Stomach (tissue), 9 donors: ENCODE data around the gene CSAD. TPM values are rescaled to one million over a fixed set of nuclear protein-coding genes. Genes with fewer than 3 reads are reported as not detected.

Source experiments
- DNase-seq, 2 donors: peaks; one replicate each; pipeline versions ENCODE4 v3.0.0 to v3.0.0-alpha.2; 2013 to 2019
- H3K27ac ChIP-seq, 5 donors: fragments of 200-600 bp in 4 of 5; sonication (generic) in 4 of 5; one replicate each; pipeline ENCODE4 v1.5.1; 2013 to 2019; ENCODE audit warnings: mild to moderate bottlenecking in 1 of 5, moderate library complexity in 1 of 5
- H3K27me3 ChIP-seq, 3 donors: fragments of 200-600 bp; sonication (generic); one replicate each; pipeline ENCODE4 v1.5.1; 2017 to 2019; ENCODE audit warnings: mixed run types in 1 of 3
- H3K36me3 ChIP-seq, 4 donors: fragments of 200-600 bp; sonication (generic); 1 replicate in 3 of 4; 2 replicates in 1 of 4; pipeline ENCODE4 v1.5.1; 2016 to 2019
- H3K4me1 ChIP-seq, 4 donors: fragments of 200-600 bp; sonication (generic); one replicate each; pipeline ENCODE4 v1.5.1; 2016 to 2019
- H3K4me3 ChIP-seq, 4 donors: fragments of 200-600 bp; sonication (generic) in 3 of 4; one replicate each; pipeline ENCODE4 v1.5.1; 2016 to 2019; ENCODE audit warnings: mild to moderate bottlenecking in 1 of 4
- H3K9me3 ChIP-seq, 4 donors: fragments of 200-600 bp; sonication (generic); one replicate each; pipeline ENCODE4 v1.5.1; 2016 to 2019
- EP300 ChIP-seq: sonication (generic); formaldehyde crosslinking; IDR thresholded peaks from one replicate; pipeline ENCODE4 v1.6.1; 2017; ENCODE audit warnings: antibody characterized with exemption
- POLR2A ChIP-seq, 4 donors: fragments of 450-650 bp; IDR thresholded peaks; one replicate each; pipeline ENCODE4 v1.6.1; 2016; ENCODE audit warnings: antibody characterized with exemption in 4 of 4, control low read depth in 2 of 4, mild to moderate bottlenecking in 1 of 4, moderate library complexity in 1 of 4
- POLR2AphosphoS5 ChIP-seq, 3 donors: sonication (generic); formaldehyde crosslinking; IDR thresholded peaks; one replicate each; pipeline ENCODE4 v1.6.1; 2016; ENCODE audit warnings: antibody characterized with exemption in 3 of 3
- WGBS, 5 donors: extraction: QIAGEN DNeasy Blood & Tissue Kit in 3 of 5; methylation state at CpG; one replicate each; pipeline versions ENCODE4 v1.1.5 to v1.1.7; 2013 to 2018; 5-methylcytosine and 5-hydroxymethylcytosine counted together
- intact Hi-C: fragments of 100-400 bp; cut with DNase I; formaldehyde crosslinking; loops from one replicate; pipeline ENCODE4 v1.15.1; 2023; ENCODE audit warnings: low total_unique reads
- polyA plus RNA-seq, 3 donors: library from polyadenylated mRNA; stranded (reverse); fragments of 200-250 nt; gene quantifications; one replicate each; pipeline ENCODE4 v1.2.3, GENCODE V29; 2013
- total RNA-seq, 5 donors: library from RNA; depleted of rRNA; stranded (reverse); fragments of >200 nt; gene quantifications; one replicate each; pipeline versions ENCODE4 v1.1.0 to v1.2.3, GENCODE V29; 2014 to 2016
- TF ChIP-seq, protein P1 (sequence below), 7 experiments: fragments of 450-650 bp in 4 of 7; fragments of 200-600 bp in 3 of 7; sonication (generic) in 3 of 7; IDR thresholded peaks; one replicate each; pipeline ENCODE4 v1.5.1; 2016 to 2019; ENCODE audit warnings: antibody characterized with exemption in 7 of 7, control low read depth in 2 of 7, mild to moderate bottlenecking in 1 of 7
- donor health status: healthy with polysubstance abuse.
- donor health status: Bipolar disorder and iron deficiency.
- donor health status: healthy.

CSAD gene
- total and polyA plus RNA-seq, 8 donors = 4.6 to 334 (median 35.5) TPM

DNA sequence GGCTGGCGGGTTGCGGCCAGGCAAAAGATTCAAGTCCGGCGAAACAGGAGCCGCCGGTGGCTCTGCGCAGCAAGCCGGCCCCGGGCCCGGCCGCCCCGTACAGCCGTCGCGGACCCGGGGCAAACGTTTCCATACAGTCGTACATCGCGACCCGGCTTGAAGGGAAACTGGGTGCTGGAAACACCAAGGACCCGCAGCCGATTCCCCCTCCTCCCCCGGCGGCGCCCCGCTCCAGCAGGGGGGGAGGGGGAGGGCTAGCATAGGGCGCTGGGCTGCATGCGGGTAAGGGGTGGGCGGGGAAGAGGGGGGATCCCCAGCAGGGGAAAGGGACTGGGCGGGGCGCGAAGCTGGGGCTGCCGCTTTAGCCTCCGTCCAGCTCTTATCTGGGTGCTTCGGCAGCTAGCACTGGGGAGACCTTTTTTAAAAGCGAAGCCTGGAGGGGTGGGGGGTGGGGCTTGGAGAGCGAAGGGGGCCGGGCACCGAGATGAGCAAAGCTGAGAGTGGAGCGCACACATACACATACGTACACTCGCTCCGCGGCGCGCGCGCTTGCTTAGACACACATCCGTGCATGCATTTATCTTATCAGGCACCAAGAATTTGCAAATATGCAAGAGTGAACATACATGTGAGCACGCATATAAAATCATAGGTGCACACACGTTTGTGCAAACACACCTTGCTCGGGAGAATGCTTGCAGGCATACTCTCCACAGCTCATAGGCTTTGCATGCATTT is 39.4 kb upstream of the CSAD start:
- DNase-seq = peak; percentile 72 to 93
- intact Hi-C loops = loop anchor here (10.0 kb wide), 1 partner anchor 65 kb away; no protein-coding TSS in a partner anchor
- Histone ChIP-seq H3K4me3 (peak overlapping the region; percentile 63 to 88 (median 83)), H3K9me3 (no peaks in the 10 kb centered on the region), H3K4me1 (peaks cover 73 to 90% (median 87%) of the 10 kb centered on the region in 4 donors), H3K27ac (peak overlapping the region; percentile 96 to 99 (median 99)), H3K27me3 (no peaks in the 10 kb centered on the region), H3K36me3 (peaks cover 0 to 6% (median 3%) of the 10 kb centered on the region in 4 donors)
- WGBS, 5 donors = 0 to 1% (median 0%) methylated on average over 47 to 51 of the region's 53 CpGs
- TF ChIP-seq POLR2AphosphoS5 (IDR thresholded peaks at IDR 0.05) = peak in 1 of 3 donors; percentile 9
- TF ChIP-seq, protein P1, sequence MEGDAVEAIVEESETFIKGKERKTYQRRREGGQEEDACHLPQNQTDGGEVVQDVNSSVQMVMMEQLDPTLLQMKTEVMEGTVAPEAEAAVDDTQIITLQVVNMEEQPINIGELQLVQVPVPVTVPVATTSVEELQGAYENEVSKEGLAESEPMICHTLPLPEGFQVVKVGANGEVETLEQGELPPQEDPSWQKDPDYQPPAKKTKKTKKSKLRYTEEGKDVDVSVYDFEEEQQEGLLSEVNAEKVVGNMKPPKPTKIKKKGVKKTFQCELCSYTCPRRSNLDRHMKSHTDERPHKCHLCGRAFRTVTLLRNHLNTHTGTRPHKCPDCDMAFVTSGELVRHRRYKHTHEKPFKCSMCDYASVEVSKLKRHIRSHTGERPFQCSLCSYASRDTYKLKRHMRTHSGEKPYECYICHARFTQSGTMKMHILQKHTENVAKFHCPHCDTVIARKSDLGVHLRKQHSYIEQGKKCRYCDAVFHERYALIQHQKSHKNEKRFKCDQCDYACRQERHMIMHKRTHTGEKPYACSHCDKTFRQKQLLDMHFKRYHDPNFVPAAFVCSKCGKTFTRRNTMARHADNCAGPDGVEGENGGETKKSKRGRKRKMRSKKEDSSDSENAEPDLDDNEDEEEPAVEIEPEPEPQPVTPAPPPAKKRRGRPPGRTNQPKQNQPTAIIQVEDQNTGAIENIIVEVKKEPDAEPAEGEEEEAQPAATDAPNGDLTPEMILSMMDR (IDR thresholded peaks at IDR 0.05) = no peak

DNA sequence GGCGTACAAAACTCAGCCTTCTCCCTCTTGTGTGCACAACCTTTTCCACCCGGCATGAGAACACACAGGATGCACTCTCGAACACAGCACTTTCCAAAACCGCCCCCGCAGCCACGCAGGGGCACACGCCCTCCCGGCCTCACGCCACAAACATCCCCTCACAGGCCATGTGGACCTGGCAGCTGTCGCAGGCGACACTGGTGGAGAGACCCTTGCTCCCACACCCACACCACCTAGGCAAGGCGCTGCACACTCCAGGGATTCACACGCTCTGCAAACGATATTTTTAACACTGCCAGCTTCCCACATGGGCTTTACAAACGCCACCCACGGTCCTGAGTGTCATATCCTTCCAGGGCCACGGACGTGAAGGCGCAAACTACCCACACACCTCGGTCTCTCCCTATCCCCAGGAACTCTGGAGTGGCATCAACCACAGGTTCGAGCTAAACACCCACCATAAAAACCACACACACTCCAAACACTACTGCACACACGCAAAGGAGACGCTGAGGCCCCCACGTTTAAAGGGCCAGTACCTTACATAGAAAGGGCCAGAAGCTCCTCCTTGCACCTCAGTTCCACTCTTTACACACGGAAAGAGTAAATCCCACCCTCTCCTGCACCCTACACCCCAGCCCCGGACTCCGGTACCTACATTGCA is 38.7 kb upstream of the CSAD start:
- TF ChIP-seq, protein P1 (IDR thresholded peaks at IDR 0.05) = no peak
- no peak for TF ChIP-seq EP300
- no peak for TF ChIP-seq POLR2A (IDR thresholded peaks at IDR 0.05)
- no peak for TF ChIP-seq POLR2AphosphoS5 (IDR thresholded peaks at IDR 0.05)
- H3K27ac ChIP-seq = peak overlapping the region; percentile 96 to 99 (median 99)
- H3K4me1 ChIP-seq = peaks cover 66 to 90% (median 83%) of the 10 kb centered on the region in 4 donors
- DNase-seq = peak in 1 of 2 donors; percentile 67
- H3K9me3 ChIP-seq = no peaks in the 10 kb centered on the region
- WGBS, 5 donors = 2 to 5% (median 4%) methylated on average over 21 to 27 of the region's 27 CpGs
- intact Hi-C loops = loop anchor here (10.0 kb wide), 1 partner anchor 65 kb away; no protein-coding TSS in a partner anchor
- peak overlapping the region; percentile 63 to 88 (median 83) for H3K4me3 ChIP-seq
- no peaks in the 10 kb centered on the region for H3K27me3 ChIP-seq
- H3K36me3 ChIP-seq = peaks cover 6 to 13% (median 10%) of the 10 kb centered on the region in 4 donors

DNA sequence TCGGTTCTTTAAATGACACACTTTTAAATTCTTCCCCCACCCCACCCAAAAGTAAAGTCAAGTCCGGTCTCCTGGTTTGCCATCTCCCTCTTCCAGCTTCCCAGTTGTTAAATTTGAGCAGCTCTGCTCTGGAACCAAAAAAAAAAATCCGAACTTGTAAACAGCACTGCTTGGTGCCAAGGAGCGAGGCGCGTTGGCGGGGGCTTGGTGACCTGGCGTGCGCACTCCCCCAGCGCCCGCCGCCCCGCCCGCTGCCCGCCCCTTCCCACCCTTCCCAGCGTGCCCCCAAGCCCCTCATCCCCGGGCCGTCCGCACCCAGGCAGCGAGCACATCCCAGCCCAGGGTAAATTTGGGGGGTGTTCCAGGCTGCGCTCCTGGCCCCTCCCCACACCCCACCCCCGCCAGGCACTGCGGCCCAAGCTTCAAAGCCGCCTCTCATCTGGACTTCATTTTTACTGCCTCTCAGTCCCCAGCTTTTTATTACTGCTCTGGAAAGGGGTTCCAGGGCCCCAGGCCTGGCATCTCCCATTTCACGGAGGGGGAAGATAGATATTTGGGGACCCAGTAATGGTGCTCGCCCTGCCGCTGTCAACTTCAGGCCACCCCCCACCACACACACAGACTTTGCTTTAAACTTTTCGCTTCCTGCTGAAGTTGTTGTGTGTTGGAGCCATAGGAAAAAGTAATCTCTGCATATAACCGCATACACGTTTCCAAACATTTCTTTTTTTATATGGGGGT is 38.0 kb upstream of the CSAD start:
- intact Hi-C loops = loop anchor here (10.0 kb wide), 1 partner anchor 66 kb away; no protein-coding TSS in a partner anchor
- Histone ChIP-seq H3K4me3 (peak overlapping the region; percentile 63 to 88 (median 83)), H3K9me3 (no peaks in the 10 kb centered on the region), H3K4me1 (peaks cover 59 to 90% (median 81%) of the 10 kb centered on the region in 4 donors), H3K27ac (peak overlapping the region; percentile 47 to 99 (median 98)), H3K36me3 (peaks cover 10 to 20% (median 17%) of the 10 kb centered on the region in 4 donors), H3K27me3 (no peaks in the 10 kb centered on the region)
- 12 to 26% (median 19%) methylated on average over 18 to 30 of the region's 30 CpGs for WGBS, 5 donors
- peak in 1 of 2 donors; percentile 62 for DNase-seq
- TF ChIP-seq EP300 (no peak), POLR2AphosphoS5 (IDR thresholded peaks at IDR 0.05) (no peak), POLR2A (IDR thresholded peaks at IDR 0.05) (no peak)
- TF ChIP-seq, protein P1 (IDR thresholded peaks at IDR 0.05) = no peak

DNA sequence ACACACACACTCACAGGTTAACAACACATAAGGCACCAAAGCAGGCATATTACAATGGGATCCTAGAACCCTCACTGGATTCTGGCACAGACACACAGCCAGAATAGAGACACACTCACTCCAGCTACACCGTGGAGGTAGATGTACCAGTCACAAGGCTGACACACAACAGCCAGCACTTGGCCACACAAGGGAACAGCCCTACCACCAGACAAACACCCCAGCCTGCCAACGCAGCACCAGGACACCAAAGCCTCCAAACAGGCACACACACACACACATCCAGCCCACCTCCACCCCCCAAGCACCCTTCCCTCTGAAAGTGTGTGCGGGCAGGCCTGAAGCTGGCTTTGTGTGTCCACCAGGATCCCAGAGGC is 37.2 kb upstream of the CSAD start:
- Histone ChIP-seq H3K9me3 (no peaks in the 10 kb centered on the region), H3K27me3 (no peaks in the 10 kb centered on the region), H3K4me3 (peak overlapping the region; percentile 63 to 88 (median 83)), H3K4me1 (peaks cover 51 to 90% (median 81%) of the 10 kb centered on the region in 4 donors), H3K27ac (peak overlapping the region; percentile 3 to 99 (median 98)), H3K36me3 (peaks cover 17 to 28% (median 25%) of the 10 kb centered on the region in 4 donors)
- WGBS, 5 donors = 33 to 58% (median 37%) methylated on average over 2 to 3 of the region's 3 CpGs
- intact Hi-C loops = loop anchor here (10.0 kb wide), 1 partner anchor 67 kb away; no protein-coding TSS in a partner anchor
- no peak for DNase-seq
- TF ChIP-seq, protein P1 (IDR thresholded peaks at IDR 0.05) = no peak
- TF ChIP-seq EP300 (no peak), POLR2AphosphoS5 (IDR thresholded peaks at IDR 0.05) (no peak), POLR2A (IDR thresholded peaks at IDR 0.05) (no peak)
